ENCODE data around the gene LPAR1.

Gene LPAR1

DNA sequence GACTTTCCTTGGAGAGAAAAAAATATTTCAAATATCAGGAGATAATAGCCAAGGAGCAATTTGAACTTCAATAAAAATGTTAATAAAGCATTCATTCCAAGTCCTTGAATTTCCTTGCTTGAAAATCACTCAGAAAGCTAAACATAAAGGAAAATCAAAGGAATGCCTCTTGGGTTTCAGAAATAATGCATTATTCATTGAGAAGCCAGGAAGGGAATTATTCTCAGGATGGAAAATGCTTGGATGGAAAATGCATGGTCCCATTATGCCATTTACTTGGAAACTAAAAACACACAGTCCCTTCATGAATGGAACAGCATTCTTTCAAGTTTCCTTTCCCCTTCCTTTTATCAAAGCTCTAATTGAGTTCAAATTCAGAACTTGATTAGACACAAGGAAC, 160.9 kb downstream of the LPAR1 start:
- no peaks in the 10 kb centered on the region for H3K36me3 ChIP-seq (ENCODE audit: control insufficient read depth, insufficient read depth, low read length)
- TF ChIP-seq, protein P1, sequence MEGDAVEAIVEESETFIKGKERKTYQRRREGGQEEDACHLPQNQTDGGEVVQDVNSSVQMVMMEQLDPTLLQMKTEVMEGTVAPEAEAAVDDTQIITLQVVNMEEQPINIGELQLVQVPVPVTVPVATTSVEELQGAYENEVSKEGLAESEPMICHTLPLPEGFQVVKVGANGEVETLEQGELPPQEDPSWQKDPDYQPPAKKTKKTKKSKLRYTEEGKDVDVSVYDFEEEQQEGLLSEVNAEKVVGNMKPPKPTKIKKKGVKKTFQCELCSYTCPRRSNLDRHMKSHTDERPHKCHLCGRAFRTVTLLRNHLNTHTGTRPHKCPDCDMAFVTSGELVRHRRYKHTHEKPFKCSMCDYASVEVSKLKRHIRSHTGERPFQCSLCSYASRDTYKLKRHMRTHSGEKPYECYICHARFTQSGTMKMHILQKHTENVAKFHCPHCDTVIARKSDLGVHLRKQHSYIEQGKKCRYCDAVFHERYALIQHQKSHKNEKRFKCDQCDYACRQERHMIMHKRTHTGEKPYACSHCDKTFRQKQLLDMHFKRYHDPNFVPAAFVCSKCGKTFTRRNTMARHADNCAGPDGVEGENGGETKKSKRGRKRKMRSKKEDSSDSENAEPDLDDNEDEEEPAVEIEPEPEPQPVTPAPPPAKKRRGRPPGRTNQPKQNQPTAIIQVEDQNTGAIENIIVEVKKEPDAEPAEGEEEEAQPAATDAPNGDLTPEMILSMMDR (IDR thresholded peaks at IDR 0.05; ENCODE audit: insufficient read depth, low read length, poor library complexity, severe bottlenecking) = no peak
- H3K4me3 ChIP-seq (replicated peaks; ENCODE audit: low read depth, low read length) = no peak overlapping the region
- DNase-seq (ENCODE audit: extremely low read depth, insufficient read length) = no peak
- no peaks in the 10 kb centered on the region for H3K27me3 ChIP-seq (replicated peaks; ENCODE audit: control insufficient read depth, insufficient read depth, low read length)

DNA sequence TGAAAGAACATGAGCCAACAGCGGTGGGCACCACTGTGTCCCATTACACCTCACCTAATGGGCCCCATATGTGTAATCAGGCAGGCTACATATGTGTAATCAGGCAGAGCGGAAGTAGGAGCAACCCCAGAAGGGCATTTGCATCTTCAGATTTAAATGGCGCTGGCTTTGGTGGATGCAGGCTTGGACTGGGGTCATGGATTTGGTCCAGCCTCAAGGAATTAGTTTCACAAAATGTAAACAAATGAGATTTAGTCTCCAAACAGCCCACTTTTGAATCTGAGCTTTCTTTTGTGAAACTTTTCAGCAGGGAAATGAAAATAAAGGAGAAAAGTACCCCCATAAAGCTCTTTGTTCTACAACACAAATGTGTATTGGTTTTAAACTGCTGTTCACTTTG, 161.3 kb downstream of the LPAR1 start:
- H3K4me3 ChIP-seq (replicated peaks; ENCODE audit: low read depth, low read length) = no peak overlapping the region
- TF ChIP-seq, protein P1 (IDR thresholded peaks at IDR 0.05; ENCODE audit: insufficient read depth, low read length, poor library complexity, severe bottlenecking) = no peak
- H3K27me3 ChIP-seq (replicated peaks; ENCODE audit: control insufficient read depth, insufficient read depth, low read length) = no peaks in the 10 kb centered on the region
- H3K36me3 ChIP-seq (ENCODE audit: control insufficient read depth, insufficient read depth, low read length) = no peaks in the 10 kb centered on the region
- DNase-seq (ENCODE audit: extremely low read depth, insufficient read length) = no peak

DNA sequence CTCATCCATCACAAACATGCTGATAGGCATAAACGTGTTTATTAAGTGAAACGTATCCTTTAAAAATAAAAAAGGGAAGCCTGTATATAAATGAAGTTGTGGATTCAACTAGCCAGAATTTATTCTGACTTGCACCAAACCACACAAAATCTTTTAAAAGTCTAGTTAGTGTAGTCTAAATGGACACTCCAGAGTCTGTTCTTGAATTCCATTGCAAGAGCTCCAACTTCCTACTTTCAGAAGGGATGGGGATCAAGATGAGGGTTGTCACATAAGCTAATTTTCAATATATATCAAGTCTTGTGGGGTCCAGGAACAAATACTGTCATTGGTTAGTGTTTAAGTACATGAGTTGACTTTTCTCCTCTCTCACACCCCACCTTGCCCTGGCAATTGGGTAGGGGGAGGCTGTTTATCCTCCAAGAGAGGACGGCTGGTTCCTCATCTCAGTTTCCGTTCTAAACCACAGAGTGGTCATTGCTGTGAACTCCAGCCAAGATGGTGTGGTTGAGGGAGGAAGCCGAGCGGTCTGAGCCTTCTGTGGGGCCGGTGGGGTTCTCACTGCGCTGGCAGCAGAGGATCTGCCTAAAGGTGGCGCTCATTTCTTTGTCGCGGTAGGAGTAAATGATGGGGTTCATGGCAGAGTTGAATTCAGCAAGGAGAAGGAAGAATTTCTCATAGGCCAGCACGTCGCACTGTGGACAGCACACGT, 163.2 kb downstream of the LPAR1 start:
- Histone ChIP-seq H3K36me3 (ENCODE audit: control insufficient read depth, insufficient read depth, low read length) (no peaks in the 10 kb centered on the region), H3K27me3 (replicated peaks; ENCODE audit: control insufficient read depth, insufficient read depth, low read length) (no peaks in the 10 kb centered on the region), H3K4me3 (replicated peaks; ENCODE audit: low read depth, low read length) (no peak overlapping the region)
- peak; percentile 72 for DNase-seq (ENCODE audit: extremely low read depth, insufficient read length)
- TF ChIP-seq, protein P1 (IDR thresholded peaks at IDR 0.05; ENCODE audit: insufficient read depth, low read length, poor library complexity, severe bottlenecking) = peak; percentile 72

DNA sequence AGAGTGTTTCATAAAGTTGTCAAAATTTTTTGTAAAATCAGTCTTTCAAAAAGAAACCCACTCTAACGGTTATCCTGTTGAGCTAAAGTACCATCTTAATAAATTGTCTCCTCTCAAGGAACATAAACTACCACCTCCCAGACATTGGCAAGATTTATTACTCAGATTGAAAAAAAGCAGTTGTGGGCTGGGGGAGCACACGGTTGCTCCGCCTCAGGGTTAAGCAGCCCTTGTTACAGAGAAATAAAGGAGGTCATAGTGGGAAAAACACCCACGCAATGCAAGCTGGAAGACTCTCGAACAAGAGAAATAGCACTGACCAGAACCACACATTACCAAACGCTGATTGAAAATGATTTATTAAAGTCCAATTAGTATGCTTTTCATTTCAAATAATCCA, 165.3 kb downstream of the LPAR1 start:
- Histone ChIP-seq H3K27me3 (replicated peaks; ENCODE audit: control insufficient read depth, insufficient read depth, low read length) (no peaks in the 10 kb centered on the region), H3K36me3 (ENCODE audit: control insufficient read depth, insufficient read depth, low read length) (no peaks in the 10 kb centered on the region), H3K4me3 (replicated peaks; ENCODE audit: low read depth, low read length) (no peak overlapping the region)
- TF ChIP-seq, protein P1 (IDR thresholded peaks at IDR 0.05; ENCODE audit: insufficient read depth, low read length, poor library complexity, severe bottlenecking) = no peak
- no peak for DNase-seq (ENCODE audit: extremely low read depth, insufficient read length)

DNA sequence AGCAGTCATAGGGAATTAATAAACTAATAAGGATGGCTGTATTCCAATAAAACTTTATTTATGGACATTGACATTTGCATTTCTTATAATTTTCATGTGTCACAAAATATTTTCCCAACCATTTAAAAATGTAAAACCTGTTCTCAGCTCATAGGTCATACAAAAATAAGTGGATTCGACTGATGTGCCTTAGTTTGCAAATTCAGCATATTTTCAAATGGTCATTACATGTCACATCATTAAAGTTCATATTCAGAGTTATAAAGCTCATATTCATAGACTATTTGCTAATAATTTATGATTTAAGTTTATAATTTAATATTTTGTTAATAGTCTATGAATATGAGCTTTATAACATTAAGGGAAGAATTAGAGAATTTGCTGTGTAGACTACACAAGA, 166.5 kb downstream of the LPAR1 start:
- no peaks in the 10 kb centered on the region for H3K36me3 ChIP-seq (ENCODE audit: control insufficient read depth, insufficient read depth, low read length)
- H3K27me3 ChIP-seq (replicated peaks; ENCODE audit: control insufficient read depth, insufficient read depth, low read length) = no peaks in the 10 kb centered on the region
- H3K4me3 ChIP-seq (replicated peaks; ENCODE audit: low read depth, low read length) = no peak overlapping the region
- DNase-seq (ENCODE audit: extremely low read depth, insufficient read length) = no peak
- TF ChIP-seq, protein P1 (IDR thresholded peaks at IDR 0.05; ENCODE audit: insufficient read depth, low read length, poor library complexity, severe bottlenecking) = no peak

DNA sequence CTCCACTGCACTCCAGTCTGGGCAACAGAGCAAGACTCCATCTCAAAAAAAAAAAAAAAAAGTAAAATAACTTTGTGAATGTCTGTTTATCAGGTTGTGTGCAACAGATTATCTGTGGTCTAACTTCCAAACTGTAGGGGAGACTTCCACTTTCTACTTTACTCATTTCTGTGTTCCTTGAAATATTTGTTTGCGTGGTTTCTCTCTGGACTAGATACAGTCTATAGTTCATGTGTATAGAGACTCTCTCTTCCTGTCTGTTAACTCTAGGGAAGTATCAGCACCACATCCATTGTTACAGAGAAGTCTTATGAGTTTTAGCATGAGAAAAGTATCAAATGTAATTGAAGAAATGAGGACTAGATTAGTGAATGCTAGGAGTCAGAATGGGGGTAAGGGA, 168.3 kb downstream of the LPAR1 start:
- Histone ChIP-seq H3K36me3 (ENCODE audit: control insufficient read depth, insufficient read depth, low read length) (no peaks in the 10 kb centered on the region), H3K27me3 (replicated peaks; ENCODE audit: control insufficient read depth, insufficient read depth, low read length) (no peaks in the 10 kb centered on the region), H3K4me3 (replicated peaks; ENCODE audit: low read depth, low read length) (no peak overlapping the region)
- DNase-seq (ENCODE audit: extremely low read depth, insufficient read length) = peak; percentile 28
- TF ChIP-seq, protein P1 (IDR thresholded peaks at IDR 0.05; ENCODE audit: insufficient read depth, low read length, poor library complexity, severe bottlenecking) = no peak

All from GM06990 (cell line).